ENCODE data around the gene KCND3. TPM values are rescaled to one million over a fixed set of nuclear protein-coding genes. Genes with fewer than 3 reads are reported as not detected.

Gene KCND3
- total RNA-seq, 4 donors from 2014 or later, result 1.4 to 3.5 (median 3.0) TPM

DNA sequence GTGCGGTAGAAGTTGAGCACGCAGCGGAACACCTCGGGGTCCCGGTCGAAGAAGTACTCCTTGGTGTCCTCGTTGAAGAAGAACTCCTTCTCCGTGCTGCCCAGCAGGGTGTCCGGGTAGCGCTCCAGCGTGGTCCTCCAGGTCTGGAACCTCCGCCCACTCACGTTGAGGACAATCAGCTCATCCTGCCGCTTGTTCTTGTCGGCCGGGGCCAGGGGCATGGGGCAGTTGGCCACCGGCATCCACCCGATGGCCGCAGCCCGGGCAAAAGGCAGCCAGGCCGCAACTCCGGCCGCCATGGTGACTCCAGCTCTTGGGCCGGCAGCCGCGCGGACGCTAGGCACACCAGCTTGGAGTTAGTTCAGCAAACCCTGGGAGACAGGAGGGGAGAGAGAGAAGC lies 7.0 kb downstream of the KCND3 start:
- TF ChIP-seq, protein P1, sequence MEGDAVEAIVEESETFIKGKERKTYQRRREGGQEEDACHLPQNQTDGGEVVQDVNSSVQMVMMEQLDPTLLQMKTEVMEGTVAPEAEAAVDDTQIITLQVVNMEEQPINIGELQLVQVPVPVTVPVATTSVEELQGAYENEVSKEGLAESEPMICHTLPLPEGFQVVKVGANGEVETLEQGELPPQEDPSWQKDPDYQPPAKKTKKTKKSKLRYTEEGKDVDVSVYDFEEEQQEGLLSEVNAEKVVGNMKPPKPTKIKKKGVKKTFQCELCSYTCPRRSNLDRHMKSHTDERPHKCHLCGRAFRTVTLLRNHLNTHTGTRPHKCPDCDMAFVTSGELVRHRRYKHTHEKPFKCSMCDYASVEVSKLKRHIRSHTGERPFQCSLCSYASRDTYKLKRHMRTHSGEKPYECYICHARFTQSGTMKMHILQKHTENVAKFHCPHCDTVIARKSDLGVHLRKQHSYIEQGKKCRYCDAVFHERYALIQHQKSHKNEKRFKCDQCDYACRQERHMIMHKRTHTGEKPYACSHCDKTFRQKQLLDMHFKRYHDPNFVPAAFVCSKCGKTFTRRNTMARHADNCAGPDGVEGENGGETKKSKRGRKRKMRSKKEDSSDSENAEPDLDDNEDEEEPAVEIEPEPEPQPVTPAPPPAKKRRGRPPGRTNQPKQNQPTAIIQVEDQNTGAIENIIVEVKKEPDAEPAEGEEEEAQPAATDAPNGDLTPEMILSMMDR (IDR thresholded peaks at IDR 0.05), result no peak
- TF ChIP-seq POLR2A (IDR thresholded peaks at IDR 0.05), result no peak
- TF ChIP-seq POLR2AphosphoS5 (IDR thresholded peaks at IDR 0.05), result no peak
- TF ChIP-seq EP300 (IDR thresholded peaks at IDR 0.05; ENCODE audit: low read depth), result no peak
- Histone ChIP-seq H3K36me3 (no peaks in the 10 kb centered on the region), H3K4me3 (no peak overlapping the region), H3K27me3 (peaks cover 6% of the 10 kb centered on the region), H3K27ac (no peak overlapping the region), H3K4me1 (no peaks in the 10 kb centered on the region), H3K9me3 (no peaks in the 10 kb centered on the region)
- DNase-seq, result no peak
- 92% methylated on average over 28 of the region's 28 CpGs; no CpG with 5 or more reads in 1 of the 2 donors for WGBS, 2 donors (ENCODE audit: low coverage in 1 of 2)
- in situ Hi-C loops (cut with MboI; ENCODE audit: low pct_ligation_motif_present in 1 of 4, low pct_unique_long_range_greater_than_20kb in 1 of 4, low sequenced_read_pairs in 3 of 4) (no loop called here), intact Hi-C loops (cut with DNase I; ENCODE audit: low total_unique reads) (no loop called here)

DNA sequence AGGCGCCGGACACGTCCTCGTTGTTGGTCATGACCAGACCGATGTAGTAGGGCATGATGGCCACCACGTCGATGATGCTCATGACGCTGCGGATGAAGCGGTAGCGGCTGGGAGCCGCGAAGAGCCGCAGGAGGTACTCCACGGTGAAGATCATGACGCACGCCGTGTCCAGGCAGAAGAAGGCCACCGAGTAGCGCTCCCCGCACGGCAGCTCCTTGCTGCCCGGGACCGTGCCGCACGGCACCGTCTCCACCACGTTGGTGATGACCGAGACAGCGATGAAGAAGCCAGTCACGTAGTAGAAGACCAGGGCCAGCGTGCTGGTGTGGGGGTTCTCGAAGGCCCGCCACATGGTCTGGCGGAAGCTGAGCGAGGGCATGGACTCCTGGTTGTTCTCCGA lies 7.6 kb downstream of the KCND3 start:
- Histone ChIP-seq H3K27me3 (peaks cover under 1% of the 10 kb centered on the region), H3K4me1 (no peaks in the 10 kb centered on the region), H3K36me3 (no peaks in the 10 kb centered on the region), H3K4me3 (no peak overlapping the region), H3K9me3 (no peaks in the 10 kb centered on the region), H3K27ac (no peak overlapping the region)
- TF ChIP-seq POLR2A (IDR thresholded peaks at IDR 0.05) (no peak), POLR2AphosphoS5 (IDR thresholded peaks at IDR 0.05) (no peak), EP300 (IDR thresholded peaks at IDR 0.05; ENCODE audit: low read depth) (no peak)
- TF ChIP-seq, protein P1 (IDR thresholded peaks at IDR 0.05), result no peak
- in situ Hi-C loops (cut with MboI; ENCODE audit: low pct_ligation_motif_present in 1 of 4, low pct_unique_long_range_greater_than_20kb in 1 of 4, low sequenced_read_pairs in 3 of 4), result no loop called here
- WGBS, 2 donors (ENCODE audit: low coverage in 1 of 2), result 96 to 98% methylated on average over 8 to 37 of the region's 37 CpGs
- intact Hi-C loops (cut with DNase I; ENCODE audit: low total_unique reads), result no loop called here
- DNase-seq, result no peak

DNA sequence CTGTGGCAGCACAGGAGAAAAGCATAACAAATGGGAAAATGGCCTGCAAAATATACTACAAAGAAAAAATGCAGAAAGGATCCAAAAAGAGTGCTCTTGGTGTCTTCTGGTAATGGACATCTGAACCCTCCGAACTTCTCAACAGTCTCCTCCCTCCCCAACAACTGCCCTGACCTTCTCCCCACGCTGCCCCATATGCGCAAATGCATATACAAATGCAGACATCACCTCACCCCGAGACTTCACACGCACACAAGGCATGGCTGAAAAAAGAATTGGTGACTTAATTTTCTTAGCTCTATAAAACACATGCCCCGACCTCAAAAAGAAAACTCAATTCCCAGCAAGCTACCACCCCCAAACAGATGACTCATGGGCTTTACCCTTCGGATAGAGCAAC lies 8.4 kb downstream of the KCND3 start:
- Histone ChIP-seq H3K4me3 (no peak overlapping the region), H3K9me3 (no peaks in the 10 kb centered on the region), H3K27ac (no peak overlapping the region), H3K4me1 (no peaks in the 10 kb centered on the region), H3K36me3 (no peaks in the 10 kb centered on the region), H3K27me3 (no peaks in the 10 kb centered on the region)
- in situ Hi-C loops (cut with MboI; ENCODE audit: low pct_ligation_motif_present in 1 of 4, low pct_unique_long_range_greater_than_20kb in 1 of 4, low sequenced_read_pairs in 3 of 4) (no loop called here), intact Hi-C loops (cut with DNase I; ENCODE audit: low total_unique reads) (no loop called here)
- TF ChIP-seq POLR2AphosphoS5 (IDR thresholded peaks at IDR 0.05) (no peak), POLR2A (IDR thresholded peaks at IDR 0.05) (no peak), EP300 (IDR thresholded peaks at IDR 0.05; ENCODE audit: low read depth) (no peak)
- TF ChIP-seq, protein P1 (IDR thresholded peaks at IDR 0.05), result no peak
- WGBS, 2 donors (ENCODE audit: low coverage in 1 of 2), result 67 to 74% methylated on average over 7 of the region's 7 CpGs
- DNase-seq, result no peak

DNA sequence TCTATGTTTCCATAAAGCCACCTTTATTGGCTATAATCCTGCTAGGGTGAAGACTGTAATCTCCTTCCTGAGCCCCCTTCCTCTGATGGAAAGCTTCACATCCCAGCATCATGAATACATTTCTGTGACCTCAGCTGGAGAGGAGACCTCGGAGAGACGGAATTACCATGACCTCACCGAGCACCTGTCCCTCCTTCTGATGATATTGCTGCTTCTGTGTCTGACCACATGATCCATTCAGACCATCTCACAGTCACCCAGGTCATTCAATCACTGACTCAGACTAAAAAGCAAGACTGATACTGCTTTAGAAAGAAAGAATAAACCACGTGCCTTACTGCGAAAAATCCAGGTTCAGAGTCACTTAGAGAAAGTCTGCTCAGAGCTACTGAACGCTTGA lies 8.8 kb downstream of the KCND3 start:
- Histone ChIP-seq H3K27me3 (no peaks in the 10 kb centered on the region), H3K4me1 (no peaks in the 10 kb centered on the region), H3K27ac (no peak overlapping the region), H3K4me3 (no peak overlapping the region), H3K36me3 (no peaks in the 10 kb centered on the region), H3K9me3 (no peaks in the 10 kb centered on the region)
- intact Hi-C loops (cut with DNase I; ENCODE audit: low total_unique reads), result no loop called here
- DNase-seq, result no peak
- in situ Hi-C loops (cut with MboI; ENCODE audit: low pct_ligation_motif_present in 1 of 4, low pct_unique_long_range_greater_than_20kb in 1 of 4, low sequenced_read_pairs in 3 of 4), result no loop called here
- 80 to 81% methylated on average over 3 to 6 of the region's 6 CpGs for WGBS, 2 donors (ENCODE audit: low coverage in 1 of 2)
- no peak for TF ChIP-seq EP300 (IDR thresholded peaks at IDR 0.05; ENCODE audit: low read depth)
- no peak for TF ChIP-seq POLR2AphosphoS5 (IDR thresholded peaks at IDR 0.05)
- TF ChIP-seq POLR2A (IDR thresholded peaks at IDR 0.05), result no peak
- TF ChIP-seq, protein P1 (IDR thresholded peaks at IDR 0.05), result no peak
